ENCODE data around the gene PCBP3. TPM values are rescaled to one million over a fixed set of nuclear protein-coding genes. Genes with fewer than 3 reads are reported as not detected.

The PCBP3 gene
- total and polyA plus RNA-seq, 2 of the 8 experiments (the other 6 are each of a cell fraction or from before 2014, with no cell fraction given) = 3.5 to 6.3 TPM

- Histone ChIP-seq H2BK20ac (ENCODE audit: low read length) (no peak overlapping the region), H3K9ac (replicated peaks in 1 of 4; ENCODE audit: extremely low read depth in 1 of 4, low read depth in 3 of 4, low read length in 3 of 4) (no peak overlapping the region), H3K79me1 (ENCODE audit: low read depth, low read length) (no peaks in the 10 kb centered on the region), H3K23me2 (ENCODE audit: low read depth, low read length) (no peaks in the 10 kb centered on the region), H3K27ac (ENCODE audit: low read depth, low read length) (no peak overlapping the region), H2BK15ac (ENCODE audit: low read length) (no peak overlapping the region), H3K36me3 (ENCODE audit: control insufficient read depth in 2 of 4, insufficient read depth in 4 of 4, low read length in 3 of 4) (no peaks in the 10 kb centered on the region), H3K56ac (replicated peaks; ENCODE audit: insufficient read length, low read depth, low read length) (no peak overlapping the region), H3K9me3 (ENCODE audit: insufficient read depth in 2 of 2, low read depth in 1 of 2, low read length in 1 of 2) (peaks cover 47 to 78% of the 10 kb centered on the region in 2 experiments), H3K4ac (replicated peaks; ENCODE audit: insufficient read length, low read depth, low read length) (no peak overlapping the region), H3K4me1 (replicated peaks in 1 of 4; ENCODE audit: control insufficient read depth in 3 of 4, insufficient read depth in 4 of 4, low read length in 3 of 4) (no peaks in the 10 kb centered on the region), H4K8ac (ENCODE audit: extremely low read depth, insufficient read depth, low read length) (no peak overlapping the region), H3K14ac (ENCODE audit: insufficient read length) (no peak overlapping the region), H3K18ac (ENCODE audit: extremely low read depth, low read length) (no peak overlapping the region), H4K20me1 (replicated peaks in 1 of 2; ENCODE audit: control insufficient read depth in 1 of 2, insufficient read depth in 2 of 2, low read length in 2 of 2) (no peaks in the 10 kb centered on the region), H2AK5ac (ENCODE audit: low read depth, low read length) (no peak overlapping the region), H3K4me2 (ENCODE audit: insufficient read depth in 1 of 2, low read depth in 2 of 2, low read length in 2 of 2) (no peak overlapping the region), H3K4me3 (ENCODE audit: extremely low read depth in 1 of 4, insufficient read depth in 2 of 4, low read depth in 3 of 4, low read length in 4 of 4) (no peak overlapping the region), H3K27me3 (replicated peaks in 1 of 4; ENCODE audit: control insufficient read depth in 3 of 4, extremely low read depth in 1 of 4, insufficient read depth in 3 of 4, low read length in 3 of 4) (no peaks in the 10 kb centered on the region), H2BK5ac (ENCODE audit: low read depth, low read length) (no peak overlapping the region), H2BK12ac (ENCODE audit: low read depth, low read length) (no peak overlapping the region), H2BK120ac (replicated peaks; ENCODE audit: low read depth, low read length) (no peak overlapping the region), H3K23ac (ENCODE audit: insufficient read length) (no peak overlapping the region), H2AFZ (ENCODE audit: low read length) (no peak overlapping the region), H3K79me2 (ENCODE audit: control insufficient read depth in 1 of 2, insufficient read depth in 2 of 2, low read length in 2 of 2) (no peaks in the 10 kb centered on the region), H4K91ac (replicated peaks; ENCODE audit: insufficient read length, low read length) (no peak overlapping the region), H4K5ac (ENCODE audit: insufficient read length, low read depth, low read length) (no peak overlapping the region)
- TF ChIP-seq CEBPB (IDR thresholded peaks at IDR 0.05; ENCODE audit: low read depth, low read length) (no peak), BRCA1 (IDR thresholded peaks at IDR 0.05; ENCODE audit: low read depth, low read length) (no peak), EGR1 (IDR thresholded peaks at IDR 0.05; ENCODE audit: borderline replicate concordance, low read depth, low read length) (no peak), SP1 (IDR thresholded peaks at IDR 0.05; ENCODE audit: low read depth, low read length) (no peak), FOSL1 (IDR thresholded peaks at IDR 0.05; ENCODE audit: insufficient read depth, low read depth, low read length) (no peak), ATF2 (IDR thresholded peaks at IDR 0.05; ENCODE audit: low read length) (no peak), TAF1 (IDR thresholded peaks at IDR 0.05; ENCODE audit: low read depth, low read length) (no peak), PHF8 (conservative IDR thresholded peaks at IDR 0.05; ENCODE audit: low read depth, low read length) (no peak), CTBP2 (IDR thresholded peaks at IDR 0.05; ENCODE audit: borderline replicate concordance, insufficient read depth, insufficient read length, low read length) (no peak), RFX5 (IDR thresholded peaks at IDR 0.05; ENCODE audit: borderline replicate concordance, low read depth, low read length) (no peak), BCL11A (IDR thresholded peaks at IDR 0.05; ENCODE audit: low read depth in 2 of 2, low read length in 2 of 2) (no peak)
- POLR2A ChIA-PET (ENCODE audit: partially characterized antibody) = no interaction called here
- no peak for FAIRE-seq
- 82% methylated on average over 5 of the region's 6 CpGs; no CpG with 5 or more reads in 1 of the 2 experiments for WGBS, 2 experiments (ENCODE audit: extremely low coverage in 1 of 2, insufficient coverage in 1 of 2, insufficient read length in 1 of 2, insufficient replicate concordance in 2 of 2, low coverage in 1 of 2, low lambda C conversion rate in 2 of 2, missing lambda C conversion rate in 1 of 2)
- CTCF ChIA-PET (ENCODE audit: partially characterized antibody) = interaction anchor here (1.9 kb wide), 1 partner anchor 20 kb away, joined by 6 read pairs; no protein-coding TSS in a partner anchor
- DNase-seq (ENCODE audit: low read depth in 1 of 2, low spot score in 2 of 2) = no peak
Measured at GRCh38 chr21:45934085-45934484, 290.6 kb downstream of the PCBP3 start.
